Panc1 (cell line): Measurements from ENCODE around the gene SPR. TPM values are rescaled to one million over a fixed set of nuclear protein-coding genes. Genes with fewer than 3 reads are reported as not detected.

ENCODE experiments used
- ATAC-seq: fragments of 200-7000 bp; cut with Tn5 transposase; 2 replicates; pipeline ENCODE4 v1.9.1; 2020; ENCODE audit warnings: mild to moderate bottlenecking, moderate library complexity
- BruUV-seq: library from RNA; stranded (reverse); fragments of 400-500 nt; replicated peaks from 2 replicates; lab custom pipeline; 2021; lab: Mats Ljungman, UMichigan
- CTCF ChIA-PET: fragments of 300-600 bp; sonication (Branson Sonifier 250); formaldehyde crosslinking; loops from one replicate; lab custom pipeline; 2022; ENCODE audit warnings: antibody characterized with exemption; lab: Charles Lee
- POLR2A ChIA-PET: fragments of 300-600 bp; sonication (Branson Sonifier 250); formaldehyde crosslinking; loops from one replicate; lab custom pipeline; 2022; ENCODE audit warnings: antibody characterized with exemption; lab: Charles Lee
- DNase-seq: peaks from one replicate; pipeline ENCODE4 v3.0.0-alpha.2; 2010; ENCODE audit warnings: low read depth, low spot score
- H3K27ac ChIP-seq: 2 replicates; pipeline ENCODE4 v1.5.1; 2011; ENCODE audit warnings: mild to moderate bottlenecking, low read length, inconsistent platforms
- H3K27me3 ChIP-seq: fragments of 200-500 bp; sonication (Bioruptor generic); 2 replicates; pipeline ENCODE4 v1.6.0; 2014; ENCODE audit warnings: low read length, inconsistent platforms; ENCODE audit not compliant: control insufficient read depth, insufficient read depth
- H3K36me3 ChIP-seq: fragments of 200-500 bp; sonication (Bioruptor generic); 2 replicates; pipeline ENCODE4 v1.5.1; 2014; ENCODE audit warnings: inconsistent platforms, mild to moderate bottlenecking, low read length, moderate library complexity; ENCODE audit not compliant: control insufficient read depth, insufficient read depth
- H3K4me1 ChIP-seq: 2 replicates; pipeline ENCODE4 v1.5.1; 2011; ENCODE audit warnings: inconsistent platforms, mild to moderate bottlenecking, low read length, moderate library complexity; ENCODE audit not compliant: control insufficient read depth, insufficient read depth
- H3K4me3 ChIP-seq, 2 experiments: 2 replicates each; pipeline ENCODE4 v1.5.1; 2011 to 2012; ENCODE audit warnings: low read depth in 2 of 2, low read length in 2 of 2, mild to moderate bottlenecking in 2 of 2, inconsistent platforms in 1 of 2, moderate library complexity in 1 of 2
- H3K9me3 ChIP-seq: fragments of 200-500 bp; sonication (Bioruptor generic); 2 replicates; pipeline ENCODE4 v1.5.1; 2014; ENCODE audit warnings: low read depth, mild to moderate bottlenecking, inconsistent platforms, low read length, moderate library complexity; ENCODE audit not compliant: control insufficient read depth, insufficient read depth
- POLR2AphosphoS5 ChIP-seq: IDR thresholded peaks from 2 replicates; pipeline ENCODE4 v1.6.1; 2012; ENCODE audit warnings: mild to moderate bottlenecking, low read depth, low read length, moderate library complexity
- SIN3A ChIP-seq: IDR thresholded peaks from 2 replicates; pipeline ENCODE4 v1.6.1; 2012; ENCODE audit warnings: low read depth, mild to moderate bottlenecking, low read length, moderate library complexity, borderline replicate concordance; ENCODE audit not compliant: insufficient read depth
- TCF7L2 ChIP-seq: IDR thresholded peaks from 2 replicates; pipeline ENCODE4 v1.6.1; 2011; ENCODE audit warnings: mild to moderate bottlenecking, low read depth, low read length, inconsistent platforms
- in situ Hi-C: cut with HindIII; loops from 2 replicates; pipeline ENCODE4 v1.10.0; 2016; ENCODE audit warnings: low sequenced_read_pairs, low pct_unique_long_range_greater_than_20kb
- intact Hi-C: fragments of 100-400 bp; cut with micrococcal nuclease; formaldehyde crosslinking; loops from one replicate; pipeline ENCODE4 v1.10.0; 2022; ENCODE audit not compliant: unreplicated experiment
- total RNA-seq: library from RNA; stranded (reverse); gene quantifications from one replicate; pipeline ENCODE4 v1.2.1, GENCODE V29; 2021; ENCODE audit not compliant: unreplicated experiment
- TF ChIP-seq, protein P1 (sequence below), 2 experiments: IDR thresholded peaks; 2 replicates each; pipeline ENCODE4 v1.6.1; 2011 to 2012; ENCODE audit warnings: low read depth in 2 of 2, control low read depth in 1 of 2, low read length in 1 of 2, mild to moderate bottlenecking in 1 of 2, moderate library complexity in 1 of 2; ENCODE audit not compliant: insufficient read depth in 1 of 2
- TF ChIP-seq, protein P2 (sequence below): fragments of 450-650 bp; IDR thresholded peaks from 2 replicates; pipeline ENCODE4 v1.5.1; 2017; ENCODE audit warnings: mild to moderate bottlenecking

SPR gene
- total RNA-seq, 1 experiment from 2014 or later = 75.4 TPM

DNA sequence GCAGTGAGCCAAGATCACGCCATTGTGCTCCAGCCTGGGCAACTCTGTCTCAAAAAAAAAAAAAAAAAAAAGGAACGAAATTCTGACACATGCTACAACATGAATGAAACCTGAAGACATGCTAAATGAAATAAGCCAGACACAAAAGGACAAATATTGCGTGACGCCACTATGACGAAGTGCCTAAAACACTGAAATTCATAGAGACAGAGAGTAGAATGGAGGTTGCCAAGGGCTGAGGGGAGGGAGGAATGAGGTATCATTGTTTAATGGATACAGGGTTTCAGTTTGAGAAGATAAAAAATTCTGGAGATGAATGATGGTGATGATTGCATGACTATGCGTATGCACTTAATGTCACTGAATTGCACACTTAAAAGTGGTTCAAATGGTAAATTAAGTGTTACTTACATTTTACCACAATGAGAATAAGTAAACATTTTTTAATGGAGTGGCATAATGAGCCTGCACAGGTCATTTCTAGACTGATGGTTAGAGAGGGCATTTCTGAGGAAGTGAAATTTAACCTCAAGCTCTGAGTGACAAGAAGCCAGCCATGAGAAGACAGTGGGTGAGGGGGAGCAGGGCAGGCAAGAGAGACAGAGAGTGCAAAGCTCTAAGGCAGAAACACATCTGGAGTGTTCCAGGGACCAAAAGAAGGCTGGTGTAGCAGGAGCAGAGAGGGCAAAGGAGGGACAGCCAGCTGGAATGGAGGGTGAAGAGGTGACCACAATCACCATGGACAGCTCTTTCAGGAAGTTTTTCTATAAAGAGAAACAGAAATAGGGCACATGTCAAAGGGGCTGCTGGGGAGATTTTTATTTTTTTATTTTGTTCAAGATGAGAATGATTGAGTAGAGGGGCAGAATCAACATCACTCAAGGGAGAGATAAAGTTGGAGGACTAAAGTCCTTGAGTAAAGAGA lies 40.8 kb upstream of the SPR start:
- in situ Hi-C loops = no loop called here
- peaks cover 3% of the 10 kb centered on the region; the same call in 1 of the 2 replicates for H3K27me3 ChIP-seq
- no peak for ATAC-seq
- DNase-seq = no peak
- TF ChIP-seq TCF7L2 = no peak
- TF ChIP-seq, protein P1, sequence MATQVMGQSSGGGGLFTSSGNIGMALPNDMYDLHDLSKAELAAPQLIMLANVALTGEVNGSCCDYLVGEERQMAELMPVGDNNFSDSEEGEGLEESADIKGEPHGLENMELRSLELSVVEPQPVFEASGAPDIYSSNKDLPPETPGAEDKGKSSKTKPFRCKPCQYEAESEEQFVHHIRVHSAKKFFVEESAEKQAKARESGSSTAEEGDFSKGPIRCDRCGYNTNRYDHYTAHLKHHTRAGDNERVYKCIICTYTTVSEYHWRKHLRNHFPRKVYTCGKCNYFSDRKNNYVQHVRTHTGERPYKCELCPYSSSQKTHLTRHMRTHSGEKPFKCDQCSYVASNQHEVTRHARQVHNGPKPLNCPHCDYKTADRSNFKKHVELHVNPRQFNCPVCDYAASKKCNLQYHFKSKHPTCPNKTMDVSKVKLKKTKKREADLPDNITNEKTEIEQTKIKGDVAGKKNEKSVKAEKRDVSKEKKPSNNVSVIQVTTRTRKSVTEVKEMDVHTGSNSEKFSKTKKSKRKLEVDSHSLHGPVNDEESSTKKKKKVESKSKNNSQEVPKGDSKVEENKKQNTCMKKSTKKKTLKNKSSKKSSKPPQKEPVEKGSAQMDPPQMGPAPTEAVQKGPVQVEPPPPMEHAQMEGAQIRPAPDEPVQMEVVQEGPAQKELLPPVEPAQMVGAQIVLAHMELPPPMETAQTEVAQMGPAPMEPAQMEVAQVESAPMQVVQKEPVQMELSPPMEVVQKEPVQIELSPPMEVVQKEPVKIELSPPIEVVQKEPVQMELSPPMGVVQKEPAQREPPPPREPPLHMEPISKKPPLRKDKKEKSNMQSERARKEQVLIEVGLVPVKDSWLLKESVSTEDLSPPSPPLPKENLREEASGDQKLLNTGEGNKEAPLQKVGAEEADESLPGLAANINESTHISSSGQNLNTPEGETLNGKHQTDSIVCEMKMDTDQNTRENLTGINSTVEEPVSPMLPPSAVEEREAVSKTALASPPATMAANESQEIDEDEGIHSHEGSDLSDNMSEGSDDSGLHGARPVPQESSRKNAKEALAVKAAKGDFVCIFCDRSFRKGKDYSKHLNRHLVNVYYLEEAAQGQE (IDR thresholded peaks at IDR 0.05; ENCODE audit: insufficient read depth in 1 of 2, low read depth in 2 of 2, low read length in 1 of 2) = peak; percentile 71 to 75; a peak in 3 of 4 replicates
- intact Hi-C loops = no loop called here
- POLR2A ChIA-PET = no interaction called here
- no peaks in the 10 kb centered on the region for H3K9me3 ChIP-seq
- BruUV-seq = no TSS peak
- no peaks in the 10 kb centered on the region for H3K4me1 ChIP-seq
- CTCF ChIA-PET = no interaction called here
- H3K4me3 ChIP-seq = no peak overlapping the region
- no peak overlapping the region for H3K27ac ChIP-seq
- H3K36me3 ChIP-seq = no peaks in the 10 kb centered on the region

DNA sequence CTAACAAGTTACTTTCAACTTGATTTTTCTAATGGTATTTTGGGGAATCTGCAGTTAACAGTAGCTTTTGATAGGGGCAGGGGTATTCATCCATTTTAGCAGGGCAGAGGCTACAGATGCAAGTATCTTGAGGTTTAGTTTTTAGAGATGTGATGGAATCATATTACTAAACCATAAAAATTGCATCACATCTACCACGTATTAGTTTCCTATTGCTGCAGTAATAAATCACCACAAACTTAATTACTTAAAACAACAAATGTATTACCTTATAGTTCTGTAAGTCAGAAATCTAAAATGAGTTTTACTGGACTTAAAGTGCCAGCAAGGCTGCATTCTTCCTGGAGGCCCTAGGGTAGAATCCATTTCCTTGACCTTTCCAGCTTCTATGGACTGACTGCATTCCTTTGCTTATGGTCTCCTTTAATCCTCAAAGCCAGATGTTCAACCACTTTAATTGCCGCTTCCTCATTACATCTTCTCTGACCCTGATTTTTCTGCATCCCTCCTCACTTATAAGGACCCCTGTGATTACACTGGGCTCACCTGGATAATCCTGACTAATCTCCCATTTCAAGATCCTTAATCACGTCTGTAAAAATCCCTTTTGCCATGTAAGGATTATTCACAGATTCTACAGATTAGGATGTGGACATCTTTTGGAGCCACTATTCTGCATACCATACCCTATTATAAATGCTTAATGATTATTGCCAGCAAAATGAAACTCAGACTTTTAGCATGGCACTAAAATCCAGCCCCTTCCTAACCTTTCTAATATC lies 39.5 kb upstream of the SPR start:
- CTCF ChIA-PET = no interaction called here
- DNase-seq (no peak), ATAC-seq (no peak)
- no peak overlapping the region for H3K4me3 ChIP-seq
- BruUV-seq = no TSS peak
- in situ Hi-C loops (no loop called here), intact Hi-C loops (loop anchor here (2.0 kb wide), 1 partner anchor 43 kb away; no protein-coding TSS in a partner anchor)
- H3K36me3 ChIP-seq = no peaks in the 10 kb centered on the region
- peaks cover 3% of the 10 kb centered on the region; the same call in 1 of the 2 replicates for H3K27me3 ChIP-seq
- no peaks in the 10 kb centered on the region for H3K4me1 ChIP-seq
- TF ChIP-seq TCF7L2 = no peak
- TF ChIP-seq SIN3A = no peak
- TF ChIP-seq, protein P2, sequence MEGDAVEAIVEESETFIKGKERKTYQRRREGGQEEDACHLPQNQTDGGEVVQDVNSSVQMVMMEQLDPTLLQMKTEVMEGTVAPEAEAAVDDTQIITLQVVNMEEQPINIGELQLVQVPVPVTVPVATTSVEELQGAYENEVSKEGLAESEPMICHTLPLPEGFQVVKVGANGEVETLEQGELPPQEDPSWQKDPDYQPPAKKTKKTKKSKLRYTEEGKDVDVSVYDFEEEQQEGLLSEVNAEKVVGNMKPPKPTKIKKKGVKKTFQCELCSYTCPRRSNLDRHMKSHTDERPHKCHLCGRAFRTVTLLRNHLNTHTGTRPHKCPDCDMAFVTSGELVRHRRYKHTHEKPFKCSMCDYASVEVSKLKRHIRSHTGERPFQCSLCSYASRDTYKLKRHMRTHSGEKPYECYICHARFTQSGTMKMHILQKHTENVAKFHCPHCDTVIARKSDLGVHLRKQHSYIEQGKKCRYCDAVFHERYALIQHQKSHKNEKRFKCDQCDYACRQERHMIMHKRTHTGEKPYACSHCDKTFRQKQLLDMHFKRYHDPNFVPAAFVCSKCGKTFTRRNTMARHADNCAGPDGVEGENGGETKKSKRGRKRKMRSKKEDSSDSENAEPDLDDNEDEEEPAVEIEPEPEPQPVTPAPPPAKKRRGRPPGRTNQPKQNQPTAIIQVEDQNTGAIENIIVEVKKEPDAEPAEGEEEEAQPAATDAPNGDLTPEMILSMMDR = no peak
- TF ChIP-seq POLR2AphosphoS5 = no peak
- TF ChIP-seq, protein P1 (IDR thresholded peaks at IDR 0.05; ENCODE audit: insufficient read depth in 1 of 2, low read depth in 2 of 2, low read length in 1 of 2) = no peak
- H3K27ac ChIP-seq = no peak overlapping the region
- POLR2A ChIA-PET = no interaction called here
- H3K9me3 ChIP-seq = no peaks in the 10 kb centered on the region
